IPS-18a (cell line): ENCODE measurements around the gene ZC3H10.
"Not testable (repeated sequence)": the region's sequence is repeated elsewhere in the genome, so short reads cannot be mapped to it uniquely, and the experiment has no call there.

Experiments used
- H3K27ac ChIP-seq: one replicate; pipeline ENCODE4 v1.5.1; 2013; ENCODE audit warnings: low read length
- H3K27me3 ChIP-seq: one replicate; pipeline ENCODE4 v1.6.1; 2013; ENCODE audit warnings: mild to moderate bottlenecking, low read length; ENCODE audit not compliant: control insufficient read depth, insufficient read depth
- H3K36me3 ChIP-seq: one replicate; pipeline ENCODE4 v1.6.1; 2013; ENCODE audit warnings: low read depth, low read length; ENCODE audit not compliant: control insufficient read depth
- H3K4me1 ChIP-seq: one replicate; pipeline ENCODE4 v1.6.1; 2013; ENCODE audit warnings: low read depth, low read length; ENCODE audit not compliant: control insufficient read depth
- H3K4me3 ChIP-seq: one replicate; pipeline ENCODE4 v1.5.1; 2013; ENCODE audit warnings: low read length
- H3K9ac ChIP-seq: one replicate; pipeline ENCODE4 v1.6.1; 2013; ENCODE audit warnings: mild to moderate bottlenecking, low read length, moderate library complexity
- H3K9me3 ChIP-seq: one replicate; pipeline ENCODE4 v1.6.1; 2013; ENCODE audit warnings: low read depth, low read length; ENCODE audit not compliant: control insufficient read depth

The ZC3H10 gene

DNA sequence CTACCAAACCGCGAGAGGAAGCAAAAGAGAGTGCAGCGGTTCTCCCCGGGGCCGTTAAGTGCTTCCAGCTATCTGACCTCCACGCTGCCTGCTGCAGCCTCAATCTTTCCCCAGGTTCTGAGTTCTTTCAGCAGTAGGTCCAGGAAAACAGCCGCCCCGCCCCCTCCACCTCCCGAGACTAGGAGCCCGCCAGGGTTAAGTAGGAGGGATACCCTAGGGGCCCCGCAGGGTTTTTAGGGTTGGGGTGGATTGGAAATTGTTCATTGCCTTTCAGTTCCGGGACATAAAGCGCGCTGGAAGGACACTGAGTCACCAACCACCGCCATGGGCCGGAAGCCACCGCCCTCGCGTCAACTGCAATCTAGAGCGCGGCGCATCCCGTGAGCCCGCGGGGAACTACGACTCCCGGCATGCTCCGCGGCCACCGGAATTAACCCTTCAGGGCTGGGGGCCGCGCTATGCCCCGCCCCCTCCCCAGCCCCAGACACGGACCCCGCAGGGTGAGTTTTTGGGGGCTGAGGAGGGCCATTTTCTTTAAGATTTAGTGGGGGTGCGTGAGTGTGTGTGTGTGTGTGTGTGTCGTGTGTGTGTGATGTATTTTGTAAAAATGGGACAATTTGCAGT, 34.2 kb downstream of the ZC3H10 start, which contains the start of gene MYL6B:
Gene MYL6B (plus strand): TSS at position 456 of the 624 bp plus-strand sequence. CDS start 1,332 bp downstream, outside the sequence.
- no peaks in the 10 kb centered on the region for H3K27me3 ChIP-seq

DNA sequence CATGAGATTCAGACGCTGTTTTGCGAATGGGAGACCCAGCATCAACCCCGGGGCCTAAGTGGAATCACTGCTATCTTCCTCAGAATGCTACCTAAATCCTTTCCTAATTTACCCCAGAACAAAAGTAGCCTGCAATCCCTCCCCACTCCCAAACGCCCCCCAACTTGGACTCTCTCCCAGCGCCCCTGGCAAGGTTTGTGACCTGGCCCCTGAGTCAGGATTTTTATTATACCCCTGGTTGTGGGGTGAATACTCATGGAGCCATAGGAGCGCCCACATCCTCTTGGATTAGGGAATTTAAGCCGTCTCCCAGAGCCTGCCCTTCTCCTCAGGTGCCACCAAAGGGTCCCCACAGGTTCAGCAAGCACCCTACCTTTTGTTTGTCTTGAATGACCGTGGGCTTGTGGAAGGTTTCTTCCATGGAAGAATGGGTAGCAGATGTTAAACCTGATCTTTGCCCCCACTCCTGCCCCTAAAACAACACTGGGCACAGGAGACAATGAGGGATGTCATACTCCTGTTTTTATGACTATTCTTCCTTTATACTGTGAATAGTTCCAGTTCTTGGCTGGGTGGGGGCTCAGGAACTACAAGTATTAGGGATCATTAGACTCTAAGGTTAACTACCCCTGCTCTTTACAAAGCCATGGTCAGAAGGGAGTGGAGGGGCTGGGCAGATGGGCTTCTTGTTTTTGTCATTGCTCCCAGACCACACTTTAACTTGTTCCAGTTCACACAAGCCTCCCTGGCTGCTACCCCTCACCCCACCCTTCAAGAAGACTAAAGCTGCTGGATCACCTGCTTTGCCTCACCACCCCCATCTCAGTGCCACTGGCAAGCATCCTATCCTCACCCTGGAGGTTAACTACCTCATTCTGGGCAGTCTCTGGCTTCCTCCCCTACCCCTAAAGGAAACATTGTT, 35.0 kb downstream of the ZC3H10 start:
- H3K36me3 ChIP-seq, result peaks cover 12% of the 10 kb centered on the region
- peaks cover 5% of the 10 kb centered on the region for H3K4me1 ChIP-seq
- no peaks in the 10 kb centered on the region for H3K9me3 ChIP-seq
- peak overlapping the region; percentile 85 for H3K9ac ChIP-seq
- H3K4me3 ChIP-seq, result peak overlapping the region; percentile 78
- no peaks in the 10 kb centered on the region for H3K27me3 ChIP-seq
- peak overlapping the region; percentile 9 for H3K27ac ChIP-seq

More for the DNA sequence above, 34.2 kb downstream of the ZC3H10 start, which contains the start of gene MYL6B:
- Histone ChIP-seq H3K36me3 (peaks cover 12% of the 10 kb centered on the region), H3K4me3 (peak within 1 kb of the TSS; percentile 78), H3K9me3 (no peaks in the 10 kb centered on the region), H3K4me1 (peaks cover 5% of the 10 kb centered on the region), H3K27ac (peak within 1 kb of the TSS; percentile 9), H3K9ac (peak within 1 kb of the TSS; percentile 85)

DNA sequence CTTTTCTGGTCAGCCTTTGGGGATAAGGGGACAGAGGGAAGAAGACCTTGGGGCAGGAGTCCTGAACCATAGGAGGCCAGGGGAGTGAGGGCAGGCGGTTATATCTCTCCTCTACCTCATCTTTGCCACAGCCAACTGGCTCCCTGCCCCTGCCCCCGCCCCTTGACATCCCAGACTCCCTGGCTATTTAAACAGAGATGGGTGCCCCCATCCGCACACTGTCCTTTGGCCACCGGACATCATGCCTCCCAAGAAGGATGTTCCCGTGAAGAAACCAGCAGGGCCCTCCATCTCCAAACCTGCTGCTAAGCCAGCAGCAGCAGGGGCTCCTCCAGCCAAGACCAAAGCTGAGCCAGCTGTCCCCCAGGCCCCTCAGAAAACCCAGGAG, 35.6 kb downstream of the ZC3H10 start:
- Histone ChIP-seq H3K36me3 (peaks cover 12% of the 10 kb centered on the region), H3K27ac (no peak overlapping the region), H3K4me1 (peaks cover 5% of the 10 kb centered on the region), H3K4me3 (no peak overlapping the region), H3K27me3 (no peaks in the 10 kb centered on the region), H3K9me3 (no peaks in the 10 kb centered on the region), H3K9ac (no peak overlapping the region)

DNA sequence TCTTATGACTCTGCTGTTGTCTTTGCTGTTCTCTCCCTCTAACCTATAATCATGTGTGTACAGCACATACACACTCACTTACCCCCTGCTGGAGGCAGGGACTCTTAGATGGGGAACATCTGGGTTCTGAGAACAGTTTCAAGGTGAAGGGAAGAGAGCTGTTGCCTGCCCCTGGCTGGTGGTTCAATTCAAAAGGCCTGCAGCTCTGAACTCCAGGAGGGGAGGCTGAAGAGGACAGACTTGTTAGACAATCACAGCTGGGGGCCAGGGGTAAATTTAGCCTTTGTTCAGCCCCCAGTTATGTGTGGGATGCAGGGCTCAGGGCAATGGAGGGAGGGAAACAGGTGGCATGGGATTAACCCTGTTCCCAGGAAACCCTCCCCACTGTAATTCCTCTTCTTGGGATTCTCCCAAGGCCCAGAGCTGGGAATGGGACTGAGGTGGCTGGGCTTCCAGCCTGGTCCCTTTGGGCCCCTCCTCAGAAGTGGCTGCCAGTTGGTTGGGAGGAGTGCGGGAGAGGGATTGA, 36.2 kb downstream of the ZC3H10 start:
- Histone ChIP-seq H3K4me1 (peaks cover 6% of the 10 kb centered on the region), H3K36me3 (peaks cover 13% of the 10 kb centered on the region), H3K9me3 (no peaks in the 10 kb centered on the region), H3K4me3 (no peak overlapping the region), H3K9ac (no peak overlapping the region), H3K27me3 (no peaks in the 10 kb centered on the region), H3K27ac (no peak overlapping the region)

DNA sequence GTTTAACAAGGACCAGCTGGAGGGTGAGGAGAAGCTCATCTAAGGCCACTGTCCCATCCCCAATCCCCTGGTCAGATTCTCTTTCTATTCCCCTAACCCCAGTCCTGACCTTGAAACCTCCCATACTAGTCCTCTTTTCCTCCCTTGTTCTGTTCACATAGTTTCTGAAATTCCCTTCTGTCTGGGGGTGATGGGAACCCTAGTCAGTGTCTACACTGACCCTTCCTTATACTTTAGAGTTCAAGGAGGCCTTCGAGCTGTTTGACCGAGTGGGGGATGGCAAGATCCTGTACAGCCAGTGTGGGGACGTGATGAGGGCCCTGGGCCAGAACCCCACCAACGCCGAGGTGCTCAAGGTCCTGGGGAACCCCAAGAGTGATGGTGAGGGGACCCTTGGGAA, 36.8 kb downstream of the ZC3H10 start:
- no peaks in the 10 kb centered on the region for H3K9me3 ChIP-seq
- H3K4me3 ChIP-seq, result no peak overlapping the region
- H3K4me1 ChIP-seq, result peaks cover 12% of the 10 kb centered on the region
- H3K27me3 ChIP-seq, result no peaks in the 10 kb centered on the region
- H3K36me3 ChIP-seq, result peaks cover 18% of the 10 kb centered on the region
- H3K27ac ChIP-seq, result no peak overlapping the region
- no peak overlapping the region for H3K9ac ChIP-seq

DNA sequence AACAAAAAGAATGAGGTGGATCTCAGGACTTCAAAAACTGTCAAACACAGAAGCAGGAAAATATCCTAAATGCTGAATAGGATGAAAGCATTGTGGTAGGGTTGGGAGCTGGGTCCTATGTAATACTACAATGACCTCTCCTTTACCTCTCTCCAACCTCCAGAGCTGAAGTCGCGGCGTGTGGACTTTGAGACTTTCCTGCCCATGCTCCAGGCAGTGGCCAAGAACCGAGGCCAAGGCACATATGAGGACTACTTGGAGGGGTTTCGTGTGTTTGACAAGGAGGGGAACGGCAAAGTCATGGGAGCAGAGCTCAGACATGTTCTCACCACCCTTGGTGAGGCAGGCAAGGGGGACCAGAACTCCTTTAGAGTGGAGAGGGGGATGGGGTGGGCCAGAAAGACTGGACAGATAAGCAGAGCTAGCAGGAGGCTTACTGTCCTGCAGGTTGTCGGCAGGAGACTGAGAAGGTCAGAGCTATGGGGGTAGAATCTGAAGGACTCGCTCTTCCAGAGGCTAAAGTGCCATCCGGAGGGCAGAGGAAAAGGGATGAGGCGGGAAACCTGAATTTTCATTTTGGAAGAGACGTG, 37.3 kb downstream of the ZC3H10 start:
- H3K27ac ChIP-seq, result no peak overlapping the region

DNA sequence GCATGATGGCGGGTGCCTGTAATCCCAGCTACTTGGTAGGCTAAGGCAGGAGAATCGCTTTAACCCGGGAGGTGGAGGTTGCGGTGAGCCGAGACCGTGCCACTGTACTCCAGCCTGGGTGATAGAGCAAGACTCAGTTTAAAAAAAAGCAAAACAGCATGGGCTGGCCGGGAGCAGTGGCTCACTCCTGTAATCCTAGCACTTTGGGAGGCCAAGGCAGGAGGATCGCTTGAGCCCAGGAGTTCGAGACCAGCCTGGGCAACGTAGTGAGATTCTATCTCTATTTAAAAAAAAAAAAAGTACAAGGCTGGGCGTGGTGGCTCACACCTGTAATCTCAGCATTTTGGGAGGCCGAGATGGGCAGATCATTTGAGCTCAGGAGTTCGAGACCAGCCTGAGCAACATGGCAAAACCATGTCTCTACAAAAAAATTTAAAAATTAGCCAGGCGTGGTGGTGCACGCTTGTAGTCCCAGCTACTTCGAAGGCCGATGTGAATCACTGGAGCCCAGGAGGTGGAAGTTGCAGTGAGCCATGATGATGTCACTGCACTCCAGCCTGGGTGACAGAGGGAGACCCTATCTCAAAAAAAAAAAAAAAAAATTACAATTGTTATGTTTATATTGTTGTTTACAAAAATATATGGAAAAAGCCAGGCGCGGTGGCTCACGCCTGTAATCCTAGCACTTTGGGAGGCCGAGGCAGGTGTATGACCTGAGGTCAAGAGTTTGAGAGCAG, 38.6 kb downstream of the ZC3H10 start:
- H3K9me3 ChIP-seq, H3K27me3 ChIP-seq: not testable (repeated sequence)
- peak overlapping the region; percentile 89 for H3K27ac ChIP-seq
- peaks cover 36% of the 10 kb centered on the region for H3K36me3 ChIP-seq
- H3K4me1 ChIP-seq, result peaks cover 21% of the 10 kb centered on the region
- peak overlapping the region; percentile 76 for H3K9ac ChIP-seq
- H3K4me3 ChIP-seq, result peak overlapping the region; percentile 62

More for the DNA sequence above, 37.3 kb downstream of the ZC3H10 start:
- Histone ChIP-seq H3K9ac (no peak overlapping the region), H3K4me1 (peaks cover 17% of the 10 kb centered on the region), H3K27me3 (no peaks in the 10 kb centered on the region), H3K36me3 (peaks cover 24% of the 10 kb centered on the region), H3K9me3 (no peaks in the 10 kb centered on the region), H3K4me3 (no peak overlapping the region)

DNA sequence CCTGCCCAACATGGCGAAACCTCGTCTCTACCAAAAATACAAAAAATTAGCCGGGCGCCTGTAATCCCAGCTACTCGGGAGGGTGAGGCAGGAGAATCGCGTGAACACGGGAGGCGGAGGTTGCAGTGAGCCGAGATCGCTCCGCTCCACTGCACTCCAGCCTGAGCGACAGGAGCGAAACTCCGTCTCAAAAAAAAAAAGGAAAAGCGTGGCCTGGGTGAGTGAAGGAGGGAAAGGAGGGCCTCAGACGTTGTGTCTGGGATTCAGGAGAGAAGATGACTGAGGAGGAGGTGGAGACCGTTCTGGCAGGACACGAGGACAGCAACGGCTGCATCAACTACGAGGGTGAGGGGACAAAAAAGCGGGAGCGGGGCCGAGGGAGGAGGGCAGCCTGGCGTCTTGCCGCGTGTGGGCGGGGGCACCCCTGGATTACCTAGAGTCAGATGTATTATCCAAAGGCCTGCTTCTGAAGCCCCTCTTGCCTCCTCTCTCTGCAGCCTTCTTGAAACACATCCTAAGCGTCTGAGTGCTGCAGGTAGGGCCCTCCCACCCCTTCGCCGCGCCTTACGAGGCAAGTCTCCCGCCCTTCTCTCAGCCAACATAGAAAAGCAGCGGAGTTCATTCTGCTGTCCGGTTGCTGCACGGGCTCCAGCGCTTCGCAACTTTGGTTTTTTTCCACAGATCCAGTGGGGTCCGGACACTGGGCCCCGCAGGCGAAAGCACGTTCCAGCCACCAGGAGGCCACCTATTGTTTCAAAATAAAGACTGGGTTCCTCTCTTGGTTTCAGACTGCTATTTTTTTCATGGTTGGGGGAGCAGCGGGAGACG, 39.3 kb downstream of the ZC3H10 start:
- peak overlapping the region; percentile 76 for H3K9ac ChIP-seq
- H3K27ac ChIP-seq, result peak overlapping the region; percentile 89
- peaks cover 22% of the 10 kb centered on the region for H3K4me1 ChIP-seq

DNA sequence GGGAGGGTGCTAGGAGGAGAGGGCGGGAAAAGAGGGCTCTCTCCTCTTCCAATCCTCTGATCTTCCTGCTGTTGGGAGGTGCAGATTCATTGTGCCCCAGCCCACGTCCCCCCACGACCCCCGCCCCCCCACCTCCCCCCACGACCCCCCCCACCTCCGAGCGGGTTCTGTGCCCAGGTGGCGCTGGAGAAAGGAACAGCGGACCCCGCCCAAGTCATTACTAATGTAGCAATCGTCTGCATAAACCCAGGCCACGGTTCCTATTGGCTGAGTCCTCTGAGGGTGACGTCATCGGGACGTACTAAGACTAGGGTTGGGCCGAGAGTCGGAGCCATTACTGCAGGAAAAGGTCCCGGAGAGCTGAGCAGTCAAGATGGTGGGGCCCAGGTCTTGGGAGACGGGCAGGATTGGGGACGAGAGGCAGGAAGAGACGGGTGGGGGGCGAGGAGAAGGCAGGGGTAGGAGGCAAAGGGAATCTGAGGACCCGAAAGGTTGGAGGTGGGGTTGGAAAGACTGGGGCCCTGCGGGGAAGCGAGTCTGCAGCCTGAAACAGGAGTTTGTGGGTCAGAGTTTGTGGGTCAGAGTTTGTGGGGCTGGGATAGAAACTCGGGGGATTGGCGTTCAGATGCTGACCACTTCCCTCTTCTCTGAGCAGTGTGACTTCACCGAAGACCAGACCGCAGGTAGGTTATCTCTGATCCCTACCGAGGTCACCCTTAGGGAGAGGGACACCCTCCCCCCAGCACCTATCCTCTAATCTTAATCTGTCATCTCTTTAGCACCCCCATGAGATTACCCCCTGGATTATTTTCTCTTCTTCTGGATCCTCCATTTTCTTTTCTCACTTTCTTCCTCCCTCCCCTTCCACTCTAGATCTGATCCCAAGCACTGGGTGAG, 40.2 kb downstream of the ZC3H10 start, which contains the start of gene MYL6:
Gene MYL6 (plus strand): TSS at position 331 of the 897 bp plus-strand sequence. CDS start 43 bp downstream, at position 374.
- H3K9me3 ChIP-seq, result no peaks in the 10 kb centered on the region
- H3K4me1 ChIP-seq, result peaks cover 24% of the 10 kb centered on the region
- H3K36me3 ChIP-seq, result peaks cover 49% of the 10 kb centered on the region
- H3K27ac ChIP-seq, result peak within 1 kb of the TSS; percentile 89
- H3K9ac ChIP-seq, result peak within 1 kb of the TSS; percentile 87
- H3K27me3 ChIP-seq, result no peaks in the 10 kb centered on the region
- peak within 1 kb of the TSS; percentile 69 for H3K4me3 ChIP-seq

More for the DNA sequence above, 39.3 kb downstream of the ZC3H10 start:
- Histone ChIP-seq H3K9me3 (no peaks in the 10 kb centered on the region), H3K4me3 (peak overlapping the region; percentile 62), H3K36me3 (peaks cover 43% of the 10 kb centered on the region), H3K27me3 (no peaks in the 10 kb centered on the region)
